Measurements from ENCODE around the gene KCTD10.

Gene KCTD10

GRCh38 chr12:109482491-109482890 is 5.4 kb upstream of the KCTD10 start:
- TF ChIP-seq FOXM1 (IDR thresholded peaks at IDR 0.05; ENCODE audit: borderline replicate concordance, low read depth) (no peak), USF1 (IDR thresholded peaks at IDR 0.05) (no peak), YY1 (IDR thresholded peaks at IDR 0.05; ENCODE audit: low read depth) (no peak), TCF12 (IDR thresholded peaks at IDR 0.05; ENCODE audit: low read depth) (no peak), REST (IDR thresholded peaks at IDR 0.05; ENCODE audit: low read depth) (no peak), CREB1 (IDR thresholded peaks at IDR 0.05; ENCODE audit: low read depth) (no peak), TEAD4 (IDR thresholded peaks at IDR 0.05) (no peak), NFIC (IDR thresholded peaks at IDR 0.05) (no peak), MAX (IDR thresholded peaks at IDR 0.05) (no peak), RAD21 (IDR thresholded peaks at IDR 0.05; ENCODE audit: low read depth) (no peak), ZBTB7A (IDR thresholded peaks at IDR 0.05; ENCODE audit: low read depth) (no peak), EP300 (IDR thresholded peaks at IDR 0.05; ENCODE audit: borderline replicate concordance) (no peak), CEBPB (IDR thresholded peaks at IDR 0.05) (no peak), TAF1 (IDR thresholded peaks at IDR 0.05; ENCODE audit: low read depth) (no peak), EGR1 (IDR thresholded peaks at IDR 0.05) (no peak)

- TF ChIP-seq RAD21 (IDR thresholded peaks at IDR 0.05; ENCODE audit: low read depth) (no peak), CREB1 (IDR thresholded peaks at IDR 0.05; ENCODE audit: low read depth) (no peak), FOXM1 (IDR thresholded peaks at IDR 0.05; ENCODE audit: borderline replicate concordance, low read depth) (no peak), USF1 (IDR thresholded peaks at IDR 0.05) (no peak), EGR1 (IDR thresholded peaks at IDR 0.05) (no peak), CEBPB (IDR thresholded peaks at IDR 0.05) (no peak), TEAD4 (IDR thresholded peaks at IDR 0.05) (no peak), ZBTB7A (IDR thresholded peaks at IDR 0.05; ENCODE audit: low read depth) (no peak), TCF12 (IDR thresholded peaks at IDR 0.05; ENCODE audit: low read depth) (no peak), REST (IDR thresholded peaks at IDR 0.05; ENCODE audit: low read depth) (no peak), MAX (IDR thresholded peaks at IDR 0.05) (no peak), TAF1 (IDR thresholded peaks at IDR 0.05; ENCODE audit: low read depth) (no peak), YY1 (IDR thresholded peaks at IDR 0.05; ENCODE audit: low read depth) (no peak)
These were observed 4.8 kb upstream of the KCTD10 start for GRCh38 chr12:109481863-109482262.

GRCh38 chr12:109480356-109480755 is 3.3 kb upstream of the KCTD10 start:
- TF ChIP-seq ZBTB7A (IDR thresholded peaks at IDR 0.05; ENCODE audit: low read depth) (no peak), TEAD4 (IDR thresholded peaks at IDR 0.05) (no peak), YY1 (IDR thresholded peaks at IDR 0.05; ENCODE audit: low read depth) (no peak), MAX (IDR thresholded peaks at IDR 0.05) (no peak), CREB1 (IDR thresholded peaks at IDR 0.05; ENCODE audit: low read depth) (no peak)

- TF ChIP-seq FOXM1 (IDR thresholded peaks at IDR 0.05; ENCODE audit: borderline replicate concordance, low read depth) (no peak), EGR1 (IDR thresholded peaks at IDR 0.05) (no peak), TAF1 (IDR thresholded peaks at IDR 0.05; ENCODE audit: low read depth) (no peak), YY1 (IDR thresholded peaks at IDR 0.05; ENCODE audit: low read depth) (no peak), CEBPB (IDR thresholded peaks at IDR 0.05) (no peak)
These were observed 2.7 kb upstream of the KCTD10 start for GRCh38 chr12:109479761-109480160.

GRCh38 chr12:109477963-109478315 is 839 bp upstream of the KCTD10 start:
- TF ChIP-seq REST (IDR thresholded peaks at IDR 0.05; ENCODE audit: low read depth) (no peak), RAD21 (IDR thresholded peaks at IDR 0.05; ENCODE audit: low read depth) (no peak), FOXM1 (IDR thresholded peaks at IDR 0.05; ENCODE audit: borderline replicate concordance, low read depth) (no peak), MAX (IDR thresholded peaks at IDR 0.05) (no peak), NFIC (IDR thresholded peaks at IDR 0.05) (no peak), CEBPB (IDR thresholded peaks at IDR 0.05) (no peak), YY1 (IDR thresholded peaks at IDR 0.05; ENCODE audit: low read depth) (no peak), CREB1 (IDR thresholded peaks at IDR 0.05; ENCODE audit: low read depth) (no peak), TAF1 (IDR thresholded peaks at IDR 0.05; ENCODE audit: low read depth) (no peak), TEAD4 (IDR thresholded peaks at IDR 0.05) (no peak), USF1 (IDR thresholded peaks at IDR 0.05) (no peak), EGR1 (IDR thresholded peaks at IDR 0.05) (no peak), ZBTB7A (IDR thresholded peaks at IDR 0.05; ENCODE audit: low read depth) (no peak), EP300 (IDR thresholded peaks at IDR 0.05; ENCODE audit: borderline replicate concordance) (no peak), TCF12 (IDR thresholded peaks at IDR 0.05; ENCODE audit: low read depth) (no peak)

Data from Ishikawa (cell line).